CD4-positive, alpha-beta T cell treated with Interleukin-2 at 100 ng/mL for 4 hours (primary cell): ENCODE results near the gene ZBTB40.

Source experiments
- DNase-seq: peaks from one replicate; pipeline ENCODE4 v3.0.0-alpha.2; 2020; ENCODE audit warnings: low spot score

The ZBTB40 gene

GRCh38 chr1:22503721-22504410 lies 52.2 kb downstream of the ZBTB40 start:
- no peak for DNase-seq

GRCh38 chr1:22506130-22506692 lies 54.6 kb downstream of the ZBTB40 start:
- DNase-seq: no peak

GRCh38 chr1:22507587-22507986 lies 55.9 kb downstream of the ZBTB40 start:
- DNase-seq: no peak

- DNase-seq: no peak
Observed at GRCh38 chr1:22508329-22508728, 56.7 kb downstream of the ZBTB40 start.

GRCh38 chr1:22508991-22509390 lies 57.3 kb downstream of the ZBTB40 start:
- no peak for DNase-seq

GRCh38 chr1:22509815-22510214 lies 58.2 kb downstream of the ZBTB40 start:
- no peak for DNase-seq

- DNase-seq: no peak
Observed at GRCh38 chr1:22512873-22513272, 61.2 kb downstream of the ZBTB40 start.

GRCh38 chr1:22516906-22517571 lies 65.4 kb downstream of the ZBTB40 start:
- DNase-seq: no peak

GRCh38 chr1:22517956-22518355 lies 66.3 kb downstream of the ZBTB40 start:
- no peak for DNase-seq

GRCh38 chr1:22518379-22518778 lies 66.7 kb downstream of the ZBTB40 start:
- DNase-seq: no peak

- DNase-seq: no peak
Observed at GRCh38 chr1:22520871-22521270, 69.2 kb downstream of the ZBTB40 start.

GRCh38 chr1:22521692-22522091 lies 70.0 kb downstream of the ZBTB40 start:
- no peak for DNase-seq

- no peak for DNase-seq
Observed at GRCh38 chr1:22522221-22522743, 70.6 kb downstream of the ZBTB40 start.

- no peak for DNase-seq
Observed at GRCh38 chr1:22524481-22524880, 72.8 kb downstream of the ZBTB40 start.

- no peak for DNase-seq
Observed at GRCh38 chr1:22525211-22525610, 73.6 kb downstream of the ZBTB40 start.

GRCh38 chr1:22525646-22526045 lies 74.0 kb downstream of the ZBTB40 start:
- DNase-seq: no peak

- DNase-seq: no peak
Observed at GRCh38 chr1:22526098-22526497, 74.4 kb downstream of the ZBTB40 start.

GRCh38 chr1:22526677-22527076 lies 75.0 kb downstream of the ZBTB40 start:
- DNase-seq: no peak

- DNase-seq: no peak
Observed at GRCh38 chr1:22527122-22527521, 75.5 kb downstream of the ZBTB40 start.

GRCh38 chr1:22527555-22528296 lies 76.1 kb downstream of the ZBTB40 start:
- DNase-seq: no peak

GRCh38 chr1:22528451-22528850 lies 76.8 kb downstream of the ZBTB40 start:
- no peak for DNase-seq

GRCh38 chr1:22529901-22530621 lies 78.4 kb downstream of the ZBTB40 start:
- DNase-seq: no peak
